Measurements from ENCODE around the gene HSD11B1.

HSD11B1 gene

DNA sequence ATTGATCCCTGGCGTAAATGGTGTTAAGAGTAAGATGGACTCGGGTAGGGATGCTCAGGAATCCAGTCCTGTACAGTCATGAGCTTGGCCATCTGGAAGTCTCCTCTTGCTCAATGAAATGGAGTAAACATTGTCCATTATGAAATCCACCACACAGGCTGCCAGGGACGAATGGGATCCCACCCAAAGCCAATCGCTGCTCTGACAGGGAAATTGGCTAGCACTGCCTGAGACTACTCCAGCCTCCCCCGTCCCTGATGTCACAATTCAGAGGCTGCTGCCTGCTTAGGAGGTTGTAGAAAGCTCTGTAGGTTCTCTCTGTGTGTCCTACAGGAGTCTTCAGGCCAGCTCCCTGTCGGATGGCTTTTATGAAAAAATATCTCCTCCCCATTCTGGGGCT lies at the start of gene HSD11B1:
Gene HSD11B1, plus strand, starts transcription at position 263 of the 400 bp plus-strand sequence. Its CDS starts 97 bp downstream, at position 360.
- DNase-seq (ENCODE audit: low read depth in 3 of 3) = no peak

DNA sequence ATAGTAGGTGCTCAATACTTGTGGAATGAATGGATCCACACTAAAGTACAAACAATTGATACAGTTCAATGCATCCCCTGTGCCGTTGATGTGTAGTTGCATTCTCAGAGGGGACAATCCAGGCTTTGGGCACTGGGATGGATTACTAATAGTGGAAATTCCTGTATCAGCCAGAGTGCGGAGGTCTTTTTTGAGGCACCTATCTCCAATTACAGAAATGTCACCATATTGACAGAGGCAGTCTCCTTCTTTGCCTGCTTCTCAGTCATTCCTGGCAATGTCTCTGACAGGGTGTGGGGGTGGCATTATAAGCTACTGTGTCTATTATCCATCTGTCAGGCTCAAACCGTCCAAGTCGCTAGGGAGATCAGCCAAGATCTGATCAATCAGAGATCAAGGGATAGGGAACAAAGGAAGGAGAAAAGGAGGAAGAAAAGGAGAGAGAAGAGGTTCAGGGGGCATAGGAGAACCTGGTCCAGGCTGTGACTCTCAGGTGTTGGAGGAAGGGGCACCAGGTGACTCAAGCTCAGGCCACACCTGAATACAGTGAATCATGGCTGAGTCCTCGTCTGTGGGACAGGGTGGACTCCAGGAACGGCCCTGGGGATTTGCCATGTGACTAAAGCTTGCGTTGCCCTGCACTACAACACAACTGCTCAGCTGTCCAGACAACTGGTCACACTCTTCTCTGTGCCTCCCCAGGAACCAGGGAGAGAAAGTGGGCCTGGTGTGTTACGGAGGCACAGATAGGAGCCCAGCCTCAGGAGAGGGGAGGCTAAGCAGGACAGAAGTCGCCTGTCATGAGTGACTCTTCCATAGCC lies 49.0 kb upstream of the HSD11B1 start:
- no peak for DNase-seq (ENCODE audit: low read depth in 3 of 3)

DNA sequence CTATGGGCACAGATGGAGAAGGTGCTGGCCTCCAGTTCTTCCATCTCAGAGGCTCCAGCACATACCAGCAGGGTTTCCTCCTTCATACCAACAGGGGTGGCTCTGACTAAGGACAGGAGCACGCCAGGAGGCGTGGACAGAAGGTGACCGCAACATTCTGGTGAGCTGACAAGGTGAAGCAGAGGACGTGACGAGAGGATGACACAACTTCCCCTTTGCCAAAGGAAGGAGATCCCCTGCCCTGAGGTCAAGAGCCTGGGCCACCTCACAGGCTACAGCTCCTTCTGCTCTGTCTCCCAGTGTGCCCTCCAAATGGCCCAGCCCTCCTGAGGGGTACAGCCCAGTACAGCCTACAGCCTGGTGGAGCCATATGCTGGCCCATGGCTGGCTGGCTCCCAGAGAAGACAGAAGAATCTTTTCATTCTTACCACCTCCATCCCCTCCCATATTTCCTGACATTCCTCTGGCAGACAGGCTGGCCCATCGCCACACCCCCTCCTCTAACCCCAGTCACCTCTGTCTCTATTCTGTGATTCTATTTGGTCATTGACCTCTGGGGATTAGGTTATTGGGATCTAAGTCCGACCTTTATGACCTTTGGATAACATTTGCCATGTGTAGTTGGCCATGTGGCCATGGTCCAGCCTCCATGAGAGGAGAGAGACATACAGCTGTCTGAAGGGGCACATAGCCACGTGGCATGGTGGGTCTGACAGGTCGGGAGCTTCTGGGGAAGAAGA lies 47.3 kb upstream of the HSD11B1 start:
- DNase-seq (ENCODE audit: low read depth in 3 of 3) = no peak

DNA sequence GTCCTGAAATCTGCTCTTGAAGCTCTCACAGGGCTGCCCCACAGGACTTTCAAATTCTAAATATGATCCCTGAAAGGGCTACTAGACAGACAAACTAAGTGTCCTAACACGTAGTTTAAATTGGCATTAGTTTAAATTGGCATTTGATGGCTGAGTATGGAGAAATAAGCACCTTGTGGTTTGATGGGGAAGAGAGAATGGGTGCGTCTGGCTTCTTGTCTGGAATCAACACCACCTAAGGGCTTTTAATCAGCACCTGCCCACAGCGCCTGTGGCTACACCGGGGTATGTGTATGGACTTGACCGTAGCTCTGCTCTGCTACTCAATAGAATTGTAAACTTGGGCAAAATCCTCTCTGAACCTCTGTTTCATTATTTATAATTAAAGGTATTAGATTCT lies 46.7 kb upstream of the HSD11B1 start:
- no peak for DNase-seq (ENCODE audit: low read depth in 3 of 3)

DNA sequence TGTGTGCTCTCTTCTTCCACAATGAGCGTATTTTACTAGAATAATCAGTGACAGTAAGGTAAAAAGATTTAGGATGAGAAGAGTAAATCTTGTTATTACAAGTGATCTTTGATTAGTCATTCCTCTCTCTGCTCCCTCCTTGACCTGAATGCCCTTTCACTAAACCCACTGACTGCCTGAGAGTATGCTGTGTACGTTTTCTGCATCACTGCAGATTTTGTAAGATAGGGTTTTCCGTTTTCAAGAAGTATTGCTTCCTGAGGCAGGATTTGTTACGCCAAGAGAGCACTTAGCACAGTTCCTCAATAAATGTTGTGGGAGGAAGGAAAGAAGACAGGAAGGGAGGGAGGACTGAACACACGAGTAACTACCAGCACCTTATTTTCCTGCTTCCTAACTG lies 44.7 kb upstream of the HSD11B1 start:
- no peak for DNase-seq (ENCODE audit: low read depth in 3 of 3)

DNA sequence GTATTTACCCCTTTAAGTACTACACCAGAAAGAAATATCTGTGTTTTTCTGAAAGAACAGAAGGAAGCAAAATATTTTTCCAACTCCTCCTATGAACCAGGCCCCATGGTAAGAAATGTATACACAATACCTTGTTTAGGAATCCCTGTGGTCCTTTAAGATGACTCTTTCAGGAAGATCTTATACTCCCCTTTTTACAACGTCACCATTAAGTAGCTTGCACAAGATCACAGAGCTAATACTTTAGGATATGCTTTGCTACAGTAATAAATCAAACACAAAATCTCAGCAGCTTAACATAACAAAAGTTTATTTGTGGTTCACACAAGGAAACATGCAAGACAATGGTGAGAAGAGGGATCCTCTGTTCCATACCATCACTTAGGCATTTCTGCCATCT lies 43.6 kb upstream of the HSD11B1 start:
- no peak for DNase-seq (ENCODE audit: low read depth in 3 of 3)

DNA sequence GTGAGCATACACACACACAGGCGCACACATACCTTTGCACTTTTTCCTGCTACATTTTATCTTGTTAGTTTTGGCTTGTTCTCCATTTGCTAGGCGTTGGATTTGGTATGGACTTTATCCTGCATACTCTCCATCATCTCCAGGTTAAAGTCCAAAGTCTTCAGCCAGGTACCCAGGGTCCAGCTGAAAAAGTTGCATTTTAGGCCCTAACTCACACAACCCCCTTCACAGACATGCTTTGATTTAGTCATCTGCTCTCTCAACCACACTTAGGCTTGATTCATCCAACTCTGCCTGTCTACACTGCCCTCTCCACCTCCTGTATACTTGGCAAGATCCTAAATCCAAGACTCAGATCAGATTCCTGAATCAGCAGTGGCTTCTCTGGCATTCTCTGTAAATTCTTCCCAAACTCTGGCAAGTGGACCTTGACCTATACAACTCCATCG lies 41.7 kb upstream of the HSD11B1 start:
- DNase-seq (ENCODE audit: low read depth in 3 of 3) = no peak

DNA sequence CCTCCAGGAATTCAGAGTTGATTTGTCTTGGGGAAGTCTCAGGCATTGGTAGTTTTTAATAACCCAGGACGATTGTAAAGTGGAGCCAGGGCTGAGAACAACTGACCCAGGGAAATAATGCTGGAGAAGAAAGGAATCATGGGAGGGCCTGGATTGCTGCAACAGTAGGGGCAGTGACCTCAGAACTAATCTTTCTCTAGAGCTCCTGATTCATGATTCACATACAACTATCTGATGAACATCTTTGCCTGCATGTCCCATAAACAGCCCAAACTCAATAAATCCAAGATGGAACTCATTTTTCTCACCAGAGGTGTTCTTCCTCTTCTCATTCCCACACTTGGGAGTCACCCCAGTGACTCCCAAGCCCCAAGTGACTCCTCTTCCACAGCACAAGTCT lies 37.5 kb upstream of the HSD11B1 start:
- DNase-seq (ENCODE audit: low read depth in 3 of 3) = no peak

DNA sequence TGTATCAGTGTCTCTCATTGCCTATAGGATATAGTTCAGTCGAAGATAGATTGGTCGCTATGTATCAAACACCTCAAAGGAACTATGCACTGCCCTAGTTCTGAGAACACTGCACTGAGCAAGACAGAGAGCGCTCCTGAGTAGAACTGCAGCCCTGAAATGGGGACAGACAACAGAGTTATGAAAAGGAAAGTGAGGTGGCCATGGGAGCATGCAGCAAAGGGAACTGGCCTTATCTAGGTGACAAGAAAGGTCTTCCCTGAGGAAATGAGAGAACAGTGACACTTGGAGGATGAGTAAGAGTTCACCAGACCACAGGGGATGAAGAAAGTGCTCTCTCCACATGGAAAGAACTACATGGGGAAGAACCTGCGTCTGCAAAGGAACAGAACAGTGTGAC lies 36.9 kb upstream of the HSD11B1 start:
- no peak for DNase-seq (ENCODE audit: low read depth in 3 of 3)

DNA sequence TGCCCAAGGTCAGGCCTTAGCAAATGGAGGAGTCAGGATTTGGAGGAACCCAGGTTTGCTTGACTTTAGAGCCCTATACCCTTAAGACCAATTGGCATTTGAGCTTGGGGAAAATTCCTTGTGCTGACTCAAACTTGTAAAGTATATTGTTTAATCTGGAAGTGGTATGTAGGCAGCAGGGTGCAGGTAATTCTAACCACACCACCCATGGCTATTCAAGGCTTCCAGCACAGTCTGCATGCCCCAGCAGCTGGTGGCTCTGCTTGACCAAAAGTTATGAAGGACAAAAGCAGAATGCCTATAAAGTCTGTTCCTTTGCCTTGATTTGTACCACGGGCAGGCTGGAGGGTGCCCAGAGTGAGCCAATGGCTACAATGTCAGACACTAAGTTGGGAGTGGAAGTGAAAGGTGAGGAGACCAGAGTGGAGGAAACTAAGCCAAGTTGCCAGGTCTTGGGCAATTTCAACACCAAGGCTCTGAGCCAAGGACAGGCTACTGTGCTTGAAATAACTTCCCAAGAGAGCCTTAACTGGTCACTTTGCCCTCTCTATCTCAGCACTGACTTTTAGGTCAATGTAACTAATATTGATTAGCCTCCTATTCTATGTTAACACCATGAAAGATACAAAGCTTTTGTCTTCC lies 34.1 kb upstream of the HSD11B1 start:
- no peak for DNase-seq (ENCODE audit: low read depth in 3 of 3)

DNA sequence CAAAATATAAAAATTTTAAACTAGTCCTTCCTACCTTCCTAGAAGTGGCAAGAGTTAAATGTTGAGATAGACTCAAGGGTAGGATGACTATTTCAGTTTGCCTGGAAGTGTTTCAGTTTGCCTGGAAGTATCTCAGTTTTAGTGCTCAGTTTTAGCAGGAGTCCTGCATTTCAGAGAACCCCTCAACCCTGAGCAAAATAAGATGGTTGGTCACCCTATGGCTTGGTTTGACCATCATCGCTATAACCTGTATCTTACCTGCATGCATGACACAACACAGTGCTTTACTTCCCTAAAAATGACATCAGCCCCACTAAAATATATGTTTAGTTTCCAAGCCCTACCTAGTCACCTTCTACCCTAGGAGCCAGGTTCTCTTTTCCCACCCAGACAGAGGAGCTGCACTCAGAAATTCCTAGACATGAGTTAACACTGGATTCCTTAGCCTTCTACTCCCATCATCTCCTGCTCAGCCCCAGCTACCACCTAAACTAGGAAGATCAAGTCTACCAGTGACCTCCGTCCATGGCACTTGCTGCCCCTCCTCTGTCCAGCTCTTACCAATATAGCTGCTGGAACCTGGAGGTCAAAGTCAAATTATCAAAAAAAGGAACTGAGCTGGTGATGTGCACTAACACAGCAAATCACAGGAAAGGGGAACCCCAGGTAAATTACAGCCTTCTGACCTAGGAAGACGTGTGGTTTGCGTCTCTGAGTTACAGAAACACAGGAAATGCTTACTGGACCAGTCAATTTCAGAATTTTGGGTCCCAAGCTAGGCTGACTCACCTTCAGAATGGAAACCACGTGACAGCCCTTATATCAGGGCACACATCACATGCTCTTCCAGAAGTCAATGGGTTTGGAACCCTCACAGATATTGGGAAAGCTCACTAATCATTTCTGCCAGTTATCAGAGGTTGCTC lies 31.7 kb upstream of the HSD11B1 start:
- no peak for DNase-seq (ENCODE audit: low read depth in 3 of 3)

DNA sequence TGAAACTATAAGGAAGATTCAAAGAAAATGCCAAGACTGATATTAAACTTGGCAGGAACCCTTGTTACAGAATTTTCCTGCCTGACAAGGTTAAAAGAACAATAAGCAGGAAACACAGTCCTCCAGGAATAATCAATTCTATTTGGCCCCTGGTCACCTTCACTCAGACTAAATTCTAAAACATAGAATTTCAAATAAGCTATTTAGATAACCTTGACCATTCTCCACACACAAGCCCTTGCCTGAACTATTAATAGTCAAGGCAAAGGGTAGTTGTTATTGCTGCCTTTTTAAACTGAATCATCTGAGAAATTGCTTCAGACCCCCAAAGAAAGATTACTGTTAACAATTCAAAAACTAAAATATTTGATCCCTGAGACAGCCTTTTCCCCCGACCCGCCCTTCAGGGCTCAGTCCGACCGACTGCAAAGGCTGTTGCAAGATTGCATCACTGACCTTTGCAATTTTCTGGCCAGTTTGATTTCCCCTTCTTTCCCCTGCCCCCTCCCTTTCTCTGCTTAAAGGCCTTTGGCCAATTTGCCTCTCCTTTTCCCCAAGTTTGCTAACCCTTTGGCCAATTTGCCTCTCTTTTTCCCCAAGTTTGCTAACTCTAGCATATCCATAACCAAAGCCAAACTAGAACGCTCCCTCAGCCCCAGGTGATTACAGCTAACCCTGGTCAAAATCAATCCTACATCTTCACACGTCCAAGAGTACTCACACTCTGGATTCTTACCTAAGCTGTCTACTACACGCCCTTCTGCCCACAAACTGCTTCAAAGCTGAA lies 30.8 kb upstream of the HSD11B1 start:
- DNase-seq (ENCODE audit: low read depth in 3 of 3) = no peak

DNA sequence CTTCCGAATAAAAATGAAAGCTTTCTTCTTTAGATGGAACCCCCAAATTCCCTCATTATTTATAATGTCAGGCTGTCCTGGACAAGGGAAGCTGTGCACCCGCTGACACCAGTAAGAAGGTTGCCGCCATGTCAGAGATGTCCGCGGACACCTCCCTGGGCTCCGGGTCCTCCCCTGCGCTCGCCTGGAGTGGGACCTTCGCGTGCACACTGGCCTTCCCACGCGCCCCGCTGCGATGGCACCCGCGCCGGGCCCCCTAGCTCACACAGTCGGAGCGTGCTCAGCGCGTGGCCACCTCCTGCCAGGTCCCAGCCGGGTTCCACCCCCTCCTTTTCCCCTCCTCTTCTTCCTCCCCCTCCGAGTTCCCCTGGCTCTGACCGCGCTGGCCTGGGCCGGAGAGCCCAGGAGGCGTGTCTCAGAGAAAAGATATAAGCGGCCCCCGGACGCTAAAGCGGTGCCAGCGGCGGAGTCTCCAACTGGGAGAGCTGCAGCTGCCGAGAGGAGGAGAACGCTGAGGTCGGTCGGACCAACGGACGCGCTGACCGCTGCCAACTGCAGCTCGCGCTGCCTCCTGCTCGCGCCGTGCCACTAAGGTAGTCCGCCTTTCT lies 29.6 kb upstream of the HSD11B1 start, which contains the start of gene G0S2:
Gene G0S2, plus strand, starts transcription at position 456 of the 608 bp plus-strand sequence. CDS start 273 bp downstream, outside the sequence.
- peak; percentile 9 to 23 (median 18) for DNase-seq (ENCODE audit: low read depth in 3 of 3)

DNA sequence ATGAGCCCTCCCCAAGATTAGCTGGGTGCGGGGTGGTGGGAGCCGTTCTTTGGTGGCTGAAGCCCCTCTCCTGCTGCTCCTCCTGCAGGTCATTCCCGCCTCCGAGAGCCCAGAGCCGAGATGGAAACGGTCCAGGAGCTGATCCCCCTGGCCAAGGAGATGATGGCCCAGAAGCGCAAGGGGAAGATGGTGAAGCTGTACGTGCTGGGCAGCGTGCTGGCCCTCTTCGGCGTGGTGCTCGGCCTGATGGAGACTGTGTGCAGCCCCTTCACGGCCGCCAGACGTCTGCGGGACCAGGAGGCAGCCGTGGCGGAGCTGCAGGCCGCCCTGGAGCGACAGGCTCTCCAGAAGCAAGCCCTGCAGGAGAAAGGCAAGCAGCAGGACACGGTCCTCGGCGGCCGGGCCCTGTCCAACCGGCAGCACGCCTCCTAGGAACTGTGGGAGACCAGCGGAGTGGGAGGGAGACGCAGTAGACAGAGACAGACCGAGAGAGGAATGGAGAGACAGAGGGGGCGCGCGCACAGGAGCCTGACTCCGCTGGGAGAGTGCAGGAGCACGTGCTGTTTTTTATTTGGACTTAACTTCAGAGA lies 29.0 kb upstream of the HSD11B1 start:
- DNase-seq (ENCODE audit: low read depth in 3 of 3) = no peak

DNA sequence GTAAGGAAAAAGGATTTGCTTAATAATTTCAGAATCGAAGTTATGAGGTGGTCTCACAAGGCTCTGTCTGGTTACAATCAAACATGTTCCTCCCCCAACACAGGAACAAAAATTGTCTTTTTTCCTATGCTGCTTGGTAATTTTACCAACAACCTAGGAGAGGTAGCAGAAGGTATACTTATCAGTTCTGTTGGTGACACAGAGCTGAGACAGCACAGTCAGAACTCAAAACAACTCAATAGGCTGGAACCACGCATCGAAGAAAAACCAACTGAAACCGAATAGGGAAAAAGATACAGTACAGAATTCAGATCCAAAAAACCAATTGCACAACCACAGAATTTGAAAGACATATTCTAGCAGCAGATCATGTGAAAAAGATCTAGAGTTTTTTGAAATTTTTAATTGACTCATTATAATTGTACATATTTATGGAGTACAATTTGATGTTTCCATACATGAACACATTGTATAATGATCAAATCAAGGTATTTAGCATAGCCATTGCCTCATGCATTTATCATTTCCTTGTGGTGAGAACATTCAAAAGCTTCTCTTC lies 25.6 kb upstream of the HSD11B1 start:
- DNase-seq (ENCODE audit: low read depth in 3 of 3) = no peak

DNA sequence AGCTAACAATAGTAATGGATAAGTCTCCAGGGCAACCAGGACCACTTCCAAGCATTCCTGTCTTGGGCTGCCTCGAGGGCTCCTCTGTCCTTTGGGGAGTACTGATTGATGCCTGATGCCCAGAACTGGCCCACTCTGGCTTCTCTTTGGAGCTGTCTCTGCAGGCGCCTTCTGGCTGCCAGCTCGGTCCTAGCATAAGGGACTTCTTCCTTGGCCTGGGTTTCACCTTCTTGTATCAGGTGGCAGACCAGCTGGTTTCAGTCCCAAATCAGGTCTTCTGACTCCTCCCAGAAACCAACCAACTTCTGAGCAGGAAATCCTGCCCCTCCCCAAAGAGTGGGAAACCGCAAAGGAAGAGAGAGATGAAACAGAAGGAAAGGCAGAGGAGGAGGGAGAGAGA lies 18.8 kb upstream of the HSD11B1 start:
- no peak for DNase-seq (ENCODE audit: low read depth in 3 of 3)

DNA sequence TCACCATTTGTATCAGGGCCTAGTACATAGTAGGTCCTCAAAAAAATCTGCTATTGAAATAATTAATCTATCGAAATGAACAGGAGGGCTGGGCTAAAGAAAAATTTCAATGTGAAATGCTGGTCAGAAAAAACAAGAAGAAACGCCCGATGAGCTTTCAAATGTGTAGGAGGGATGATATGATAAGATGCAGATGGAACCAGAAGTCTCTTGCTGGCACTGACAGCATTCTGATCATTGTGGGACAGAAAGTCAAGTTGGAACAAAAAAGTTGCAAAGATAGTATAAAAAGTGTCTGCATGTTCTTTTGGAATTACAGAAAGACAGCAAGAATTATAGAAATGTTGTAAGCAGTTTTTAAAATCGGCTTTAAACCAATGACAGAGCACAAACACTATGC lies 18.3 kb upstream of the HSD11B1 start:
- no peak for DNase-seq (ENCODE audit: low read depth in 3 of 3)

DNA sequence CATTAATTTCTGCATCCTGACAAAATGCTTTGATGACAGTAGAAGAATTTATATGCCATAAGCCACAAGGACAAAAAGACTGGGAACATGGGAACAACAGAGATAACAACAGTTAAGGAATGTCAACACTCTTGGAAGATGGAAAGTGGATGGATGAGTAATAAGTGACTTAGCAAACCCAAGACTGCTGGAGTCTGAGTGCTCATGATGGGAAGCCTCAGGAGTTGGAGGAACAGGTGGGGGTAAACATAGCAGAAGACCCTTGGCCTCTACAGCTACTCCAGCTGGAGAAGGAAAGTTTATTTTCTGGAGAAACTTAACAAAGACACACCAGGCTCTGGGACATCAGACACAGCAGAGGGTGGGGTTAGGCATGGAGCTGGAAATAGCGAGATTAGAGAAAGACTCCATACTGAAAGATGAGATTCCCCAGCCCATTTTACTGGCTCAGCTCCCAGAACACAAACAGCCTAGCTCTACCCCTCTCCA lies 15.9 kb upstream of the HSD11B1 start:
- no peak for DNase-seq (ENCODE audit: low read depth in 3 of 3)

DNA sequence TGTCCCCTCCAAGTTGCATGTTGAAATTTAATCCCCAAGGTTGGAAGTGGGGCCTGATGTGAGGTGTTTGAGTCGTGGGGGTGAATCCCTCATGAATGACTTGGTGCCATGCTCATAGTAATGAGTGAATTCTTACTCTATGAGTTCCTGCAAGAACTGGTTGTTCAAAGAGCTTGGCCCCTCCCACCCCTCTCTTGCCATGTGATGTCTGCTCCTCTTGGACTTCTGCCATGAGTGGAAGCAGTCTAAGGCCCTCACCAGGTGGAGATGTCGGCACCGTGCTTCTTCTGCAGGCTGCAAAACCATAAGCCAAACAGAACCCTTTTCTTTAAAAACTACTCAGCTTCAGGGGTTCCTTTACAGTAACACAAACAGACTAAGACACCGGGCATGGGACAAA lies 15.2 kb upstream of the HSD11B1 start:
- DNase-seq (ENCODE audit: low read depth in 3 of 3) = no peak

Measured in stimulated activated CD4-positive, alpha-beta T cell treated with anti-CD3 and anti-CD28 coated beads, TNF-alpha, amount 100 ng/mL, for 4 hours (primary cell).